Ishikawa (cell line): ENCODE measurements around the gene COL25A1.

Experiments used
- CEBPB ChIP-seq: IDR thresholded peaks from 2 replicates; pipeline ENCODE4 v1.6.1; 2012
- EP300 ChIP-seq: IDR thresholded peaks from 2 replicates; pipeline ENCODE4 v1.6.1; 2012; ENCODE audit warnings: borderline replicate concordance
- FOXM1 ChIP-seq: IDR thresholded peaks from 2 replicates; pipeline ENCODE4 v1.6.1; 2012; ENCODE audit warnings: low read depth, borderline replicate concordance
- NFIC ChIP-seq: IDR thresholded peaks from 2 replicates; pipeline ENCODE4 v1.6.1; 2012
- RAD21 ChIP-seq: IDR thresholded peaks from 2 replicates; pipeline ENCODE4 v1.6.1; 2012; ENCODE audit warnings: low read depth
- TAF1 ChIP-seq: IDR thresholded peaks from 2 replicates; pipeline ENCODE4 v1.6.1; 2012; ENCODE audit warnings: low read depth, mild to moderate bottlenecking
- TCF12 ChIP-seq: IDR thresholded peaks from 2 replicates; pipeline ENCODE4 v1.6.1; 2012; ENCODE audit warnings: low read depth
- YY1 ChIP-seq: IDR thresholded peaks from 2 replicates; pipeline ENCODE4 v1.6.1; 2012; ENCODE audit warnings: low read depth
- ZBTB7A ChIP-seq: IDR thresholded peaks from 2 replicates; pipeline ENCODE4 v1.6.1; 2012; ENCODE audit warnings: low read depth
- TF ChIP-seq, protein P1 (sequence below): IDR thresholded peaks from 2 replicates; pipeline ENCODE4 v1.6.1; 2012; ENCODE audit warnings: low read depth, mild to moderate bottlenecking
- TF ChIP-seq, protein P2 (sequence below): IDR thresholded peaks from 2 replicates; pipeline ENCODE4 v1.6.1; 2012
- TF ChIP-seq, protein P3 (sequence below): IDR thresholded peaks from 2 replicates; pipeline ENCODE4 v1.6.1; 2012

GRCh38 chr4:109010521-109010920, 291.9 kb downstream of the COL25A1 start:
- TF ChIP-seq EP300 (no peak), TCF12 (no peak), RAD21 (no peak), CEBPB (no peak), ZBTB7A (no peak), FOXM1 (no peak), NFIC (no peak), TAF1 (no peak), YY1 (no peak)
- TF ChIP-seq, protein P1, sequence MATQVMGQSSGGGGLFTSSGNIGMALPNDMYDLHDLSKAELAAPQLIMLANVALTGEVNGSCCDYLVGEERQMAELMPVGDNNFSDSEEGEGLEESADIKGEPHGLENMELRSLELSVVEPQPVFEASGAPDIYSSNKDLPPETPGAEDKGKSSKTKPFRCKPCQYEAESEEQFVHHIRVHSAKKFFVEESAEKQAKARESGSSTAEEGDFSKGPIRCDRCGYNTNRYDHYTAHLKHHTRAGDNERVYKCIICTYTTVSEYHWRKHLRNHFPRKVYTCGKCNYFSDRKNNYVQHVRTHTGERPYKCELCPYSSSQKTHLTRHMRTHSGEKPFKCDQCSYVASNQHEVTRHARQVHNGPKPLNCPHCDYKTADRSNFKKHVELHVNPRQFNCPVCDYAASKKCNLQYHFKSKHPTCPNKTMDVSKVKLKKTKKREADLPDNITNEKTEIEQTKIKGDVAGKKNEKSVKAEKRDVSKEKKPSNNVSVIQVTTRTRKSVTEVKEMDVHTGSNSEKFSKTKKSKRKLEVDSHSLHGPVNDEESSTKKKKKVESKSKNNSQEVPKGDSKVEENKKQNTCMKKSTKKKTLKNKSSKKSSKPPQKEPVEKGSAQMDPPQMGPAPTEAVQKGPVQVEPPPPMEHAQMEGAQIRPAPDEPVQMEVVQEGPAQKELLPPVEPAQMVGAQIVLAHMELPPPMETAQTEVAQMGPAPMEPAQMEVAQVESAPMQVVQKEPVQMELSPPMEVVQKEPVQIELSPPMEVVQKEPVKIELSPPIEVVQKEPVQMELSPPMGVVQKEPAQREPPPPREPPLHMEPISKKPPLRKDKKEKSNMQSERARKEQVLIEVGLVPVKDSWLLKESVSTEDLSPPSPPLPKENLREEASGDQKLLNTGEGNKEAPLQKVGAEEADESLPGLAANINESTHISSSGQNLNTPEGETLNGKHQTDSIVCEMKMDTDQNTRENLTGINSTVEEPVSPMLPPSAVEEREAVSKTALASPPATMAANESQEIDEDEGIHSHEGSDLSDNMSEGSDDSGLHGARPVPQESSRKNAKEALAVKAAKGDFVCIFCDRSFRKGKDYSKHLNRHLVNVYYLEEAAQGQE, result no peak
- TF ChIP-seq, protein P2, sequence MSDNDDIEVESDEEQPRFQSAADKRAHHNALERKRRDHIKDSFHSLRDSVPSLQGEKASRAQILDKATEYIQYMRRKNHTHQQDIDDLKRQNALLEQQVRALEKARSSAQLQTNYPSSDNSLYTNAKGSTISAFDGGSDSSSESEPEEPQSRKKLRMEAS, result no peak
- TF ChIP-seq, protein P3, sequence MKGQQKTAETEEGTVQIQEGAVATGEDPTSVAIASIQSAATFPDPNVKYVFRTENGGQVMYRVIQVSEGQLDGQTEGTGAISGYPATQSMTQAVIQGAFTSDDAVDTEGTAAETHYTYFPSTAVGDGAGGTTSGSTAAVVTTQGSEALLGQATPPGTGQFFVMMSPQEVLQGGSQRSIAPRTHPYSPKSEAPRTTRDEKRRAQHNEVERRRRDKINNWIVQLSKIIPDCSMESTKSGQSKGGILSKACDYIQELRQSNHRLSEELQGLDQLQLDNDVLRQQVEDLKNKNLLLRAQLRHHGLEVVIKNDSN, result no peak
